ENCODE data around the gene VPS29.
"Not testable (repeated sequence)": the region's sequence is repeated elsewhere in the genome, so short reads cannot be mapped to it uniquely, and the experiment has no call there.

VPS29 gene

GRCh38 chr12:110468214-110469048, 33.5 kb downstream of the VPS29 start, which contains the start of the genes FAM216A and GPN3:
Gene FAM216A, plus strand, starts transcription at chr12:110468845. Its CDS starts 31 bp downstream, at chr12:110468876.
Gene GPN3, minus strand, starts transcription at chr12:110468257. Its CDS starts 54 bp downstream, at chr12:110468203.
- Histone ChIP-seq H3K27me3 (ENCODE audit: control insufficient read depth in 1 of 2, insufficient read depth in 2 of 2, low read length in 2 of 2) (no peaks in the 10 kb centered on the region), H3K36me3 (ENCODE audit: control insufficient read depth in 2 of 2, insufficient read depth in 2 of 2, low read length in 2 of 2) (peaks cover 0 to 4% of the 10 kb centered on the region in 2 donors), H3K4me1 (ENCODE audit: control insufficient read depth, insufficient read depth, low read length) (peaks cover 19% of the 10 kb centered on the region), H3K4me3 (ENCODE audit: low read length in 2 of 2) (peak within 1 kb of the TSS; percentile 84 to 99), H3K27ac (ENCODE audit: low read length) (peak within 1 kb of the TSS; percentile 94), H3K9me3 (ENCODE audit: control insufficient read depth in 2 of 2, low read length in 2 of 2) (no peaks in the 10 kb centered on the region), H3K9ac (ENCODE audit: low read length in 2 of 2) (peak within 1 kb of the TSS; percentile 84 to 97)

GRCh38 chr12:110467847-110468213, 34.1 kb downstream of the VPS29 start:
- Histone ChIP-seq H3K9me3 (ENCODE audit: control insufficient read depth in 2 of 2, low read length in 2 of 2) (no peaks in the 10 kb centered on the region), H3K36me3 (ENCODE audit: control insufficient read depth in 2 of 2, insufficient read depth in 2 of 2, low read length in 2 of 2) (peaks cover 0 to 6% of the 10 kb centered on the region in 2 donors), H3K27ac (ENCODE audit: low read length) (peak overlapping the region; percentile 94), H3K27me3 (ENCODE audit: control insufficient read depth in 1 of 2, insufficient read depth in 2 of 2, low read length in 2 of 2) (no peaks in the 10 kb centered on the region), H3K9ac (ENCODE audit: low read length in 2 of 2) (peak overlapping the region; percentile 84 to 97), H3K4me1 (ENCODE audit: control insufficient read depth, insufficient read depth, low read length) (peaks cover 19% of the 10 kb centered on the region), H3K4me3 (ENCODE audit: low read length in 2 of 2) (peak overlapping the region; percentile 84 to 99)

- no peaks in the 10 kb centered on the region for H3K9me3 ChIP-seq (ENCODE audit: control insufficient read depth in 2 of 2, low read length in 2 of 2)
- H3K9ac ChIP-seq (ENCODE audit: low read length in 2 of 2): peak overlapping the region in 1 of 2 donors; percentile 84
- no peak overlapping the region for H3K27ac ChIP-seq (ENCODE audit: low read length)
- no peaks in the 10 kb centered on the region for H3K27me3 ChIP-seq (ENCODE audit: control insufficient read depth in 1 of 2, insufficient read depth in 2 of 2, low read length in 2 of 2)
- peak overlapping the region; percentile 44 to 84 for H3K4me3 ChIP-seq (ENCODE audit: low read length in 2 of 2)
- peaks cover 0 to 9% of the 10 kb centered on the region in 2 donors for H3K36me3 ChIP-seq (ENCODE audit: control insufficient read depth in 2 of 2, insufficient read depth in 2 of 2, low read length in 2 of 2)
- peaks cover 19% of the 10 kb centered on the region for H3K4me1 ChIP-seq (ENCODE audit: control insufficient read depth, insufficient read depth, low read length)
Observed at GRCh38 chr12:110466791-110467190, 35.1 kb downstream of the VPS29 start.

GRCh38 chr12:110465765-110466164, 36.1 kb downstream of the VPS29 start:
- Histone ChIP-seq H3K4me1 (ENCODE audit: control insufficient read depth, insufficient read depth, low read length) (peaks cover 19% of the 10 kb centered on the region), H3K36me3 (ENCODE audit: control insufficient read depth in 2 of 2, insufficient read depth in 2 of 2, low read length in 2 of 2) (peaks cover 0 to 11% of the 10 kb centered on the region in 2 donors)
- not testable (repeated sequence) for H3K4me3 ChIP-seq (ENCODE audit: low read length in 2 of 2); H3K27ac ChIP-seq (ENCODE audit: low read length); H3K27me3 ChIP-seq (ENCODE audit: control insufficient read depth in 1 of 2, insufficient read depth in 2 of 2, low read length in 2 of 2); H3K9ac ChIP-seq (ENCODE audit: low read length in 2 of 2); H3K9me3 ChIP-seq (ENCODE audit: control insufficient read depth in 2 of 2, low read length in 2 of 2)

GRCh38 chr12:110465024-110465423, 36.9 kb downstream of the VPS29 start:
- Histone ChIP-seq H3K4me1 (ENCODE audit: control insufficient read depth, insufficient read depth, low read length) (peaks cover 19% of the 10 kb centered on the region), H3K9ac (ENCODE audit: low read length in 2 of 2) (no peak overlapping the region), H3K4me3 (ENCODE audit: low read length in 2 of 2) (no peak overlapping the region), H3K27ac (ENCODE audit: low read length) (no peak overlapping the region), H3K27me3 (ENCODE audit: control insufficient read depth in 1 of 2, insufficient read depth in 2 of 2, low read length in 2 of 2) (no peaks in the 10 kb centered on the region), H3K9me3 (ENCODE audit: control insufficient read depth in 2 of 2, low read length in 2 of 2) (no peaks in the 10 kb centered on the region), H3K36me3 (ENCODE audit: control insufficient read depth in 2 of 2, insufficient read depth in 2 of 2, low read length in 2 of 2) (peaks cover 0 to 13% of the 10 kb centered on the region in 2 donors)

- not testable (repeated sequence) for H3K27ac ChIP-seq (ENCODE audit: low read length); H3K27me3 ChIP-seq (ENCODE audit: control insufficient read depth in 1 of 2, insufficient read depth in 2 of 2, low read length in 2 of 2); H3K4me3 ChIP-seq (ENCODE audit: low read length in 2 of 2); H3K9ac ChIP-seq (ENCODE audit: low read length in 2 of 2); H3K9me3 ChIP-seq (ENCODE audit: control insufficient read depth in 2 of 2, low read length in 2 of 2); H3K4me1 ChIP-seq (ENCODE audit: control insufficient read depth, insufficient read depth, low read length)
- H3K36me3 ChIP-seq (ENCODE audit: control insufficient read depth in 2 of 2, insufficient read depth in 2 of 2, low read length in 2 of 2): peaks cover 0 to 19% of the 10 kb centered on the region in 2 donors
Observed at GRCh38 chr12:110461189-110461588, 40.7 kb downstream of the VPS29 start.

GRCh38 chr12:110458756-110459155, 43.2 kb downstream of the VPS29 start:
- no peak overlapping the region for H3K27ac ChIP-seq (ENCODE audit: low read length)
- H3K27me3 ChIP-seq (ENCODE audit: control insufficient read depth in 1 of 2, insufficient read depth in 2 of 2, low read length in 2 of 2): no peaks in the 10 kb centered on the region
- H3K4me3 ChIP-seq (ENCODE audit: low read length in 2 of 2): no peak overlapping the region
- peaks cover 0 to 21% of the 10 kb centered on the region in 2 donors for H3K36me3 ChIP-seq (ENCODE audit: control insufficient read depth in 2 of 2, insufficient read depth in 2 of 2, low read length in 2 of 2)
- H3K9me3 ChIP-seq (ENCODE audit: control insufficient read depth in 2 of 2, low read length in 2 of 2): no peaks in the 10 kb centered on the region
- no peak overlapping the region for H3K9ac ChIP-seq (ENCODE audit: low read length in 2 of 2)
- H3K4me1 ChIP-seq (ENCODE audit: control insufficient read depth, insufficient read depth, low read length): no peaks in the 10 kb centered on the region

- no peak overlapping the region for H3K9ac ChIP-seq (ENCODE audit: low read length in 2 of 2)
- peaks cover 0 to 11% of the 10 kb centered on the region in 2 donors for H3K36me3 ChIP-seq (ENCODE audit: control insufficient read depth in 2 of 2, insufficient read depth in 2 of 2, low read length in 2 of 2)
- H3K27ac ChIP-seq (ENCODE audit: low read length): no peak overlapping the region
- no peaks in the 10 kb centered on the region for H3K27me3 ChIP-seq (ENCODE audit: control insufficient read depth in 1 of 2, insufficient read depth in 2 of 2, low read length in 2 of 2)
- no peaks in the 10 kb centered on the region for H3K9me3 ChIP-seq (ENCODE audit: control insufficient read depth in 2 of 2, low read length in 2 of 2)
- no peak overlapping the region for H3K4me3 ChIP-seq (ENCODE audit: low read length in 2 of 2)
- H3K4me1 ChIP-seq (ENCODE audit: control insufficient read depth, insufficient read depth, low read length): peaks cover 7% of the 10 kb centered on the region
Observed at GRCh38 chr12:110453569-110454296, 48.2 kb downstream of the VPS29 start.

GRCh38 chr12:110451263-110451662, 50.6 kb downstream of the VPS29 start:
- Histone ChIP-seq H3K27me3 (ENCODE audit: control insufficient read depth in 1 of 2, insufficient read depth in 2 of 2, low read length in 2 of 2) (no peaks in the 10 kb centered on the region), H3K4me1 (ENCODE audit: control insufficient read depth, insufficient read depth, low read length) (peaks cover 10% of the 10 kb centered on the region), H3K36me3 (ENCODE audit: control insufficient read depth in 2 of 2, insufficient read depth in 2 of 2, low read length in 2 of 2) (peaks cover 0 to 8% of the 10 kb centered on the region in 2 donors), H3K9me3 (ENCODE audit: control insufficient read depth in 2 of 2, low read length in 2 of 2) (no peaks in the 10 kb centered on the region), H3K27ac (ENCODE audit: low read length) (peak overlapping the region; percentile 46), H3K9ac (ENCODE audit: low read length in 2 of 2) (no peak overlapping the region), H3K4me3 (ENCODE audit: low read length in 2 of 2) (no peak overlapping the region)

GRCh38 chr12:110449799-110450497, 52.0 kb downstream of the VPS29 start, which contains the start of gene ARPC3:
Gene ARPC3, minus strand, starts transcription at chr12:110450337. Its CDS starts 77 bp downstream, at chr12:110450260.
- Histone ChIP-seq H3K9me3 (ENCODE audit: control insufficient read depth in 2 of 2, low read length in 2 of 2) (no peaks in the 10 kb centered on the region), H3K4me3 (ENCODE audit: low read length in 2 of 2) (peak within 1 kb of the TSS; percentile 78 to 91), H3K9ac (ENCODE audit: low read length in 2 of 2) (peak within 1 kb of the TSS; percentile 86 to 94), H3K36me3 (ENCODE audit: control insufficient read depth in 2 of 2, insufficient read depth in 2 of 2, low read length in 2 of 2) (peaks cover 4 to 5% of the 10 kb centered on the region in 2 donors), H3K27me3 (ENCODE audit: control insufficient read depth in 1 of 2, insufficient read depth in 2 of 2, low read length in 2 of 2) (no peaks in the 10 kb centered on the region), H3K4me1 (ENCODE audit: control insufficient read depth, insufficient read depth, low read length) (peaks cover 10% of the 10 kb centered on the region), H3K27ac (ENCODE audit: low read length) (peak within 1 kb of the TSS; percentile 87)

Data from stomach smooth muscle (tissue), 2 donors.